NCI-H226 (cell line): ENCODE measurements around the gene PPFIA4.
"Not testable (repeated sequence)": the region's sequence is repeated elsewhere in the genome, so short reads cannot be mapped to it uniquely, and the experiment has no call there.

ENCODE experiments used
- DNase-seq: peaks from one replicate; pipeline ENCODE4 v3.0.0-alpha.2; 2015

Gene PPFIA4

DNA sequence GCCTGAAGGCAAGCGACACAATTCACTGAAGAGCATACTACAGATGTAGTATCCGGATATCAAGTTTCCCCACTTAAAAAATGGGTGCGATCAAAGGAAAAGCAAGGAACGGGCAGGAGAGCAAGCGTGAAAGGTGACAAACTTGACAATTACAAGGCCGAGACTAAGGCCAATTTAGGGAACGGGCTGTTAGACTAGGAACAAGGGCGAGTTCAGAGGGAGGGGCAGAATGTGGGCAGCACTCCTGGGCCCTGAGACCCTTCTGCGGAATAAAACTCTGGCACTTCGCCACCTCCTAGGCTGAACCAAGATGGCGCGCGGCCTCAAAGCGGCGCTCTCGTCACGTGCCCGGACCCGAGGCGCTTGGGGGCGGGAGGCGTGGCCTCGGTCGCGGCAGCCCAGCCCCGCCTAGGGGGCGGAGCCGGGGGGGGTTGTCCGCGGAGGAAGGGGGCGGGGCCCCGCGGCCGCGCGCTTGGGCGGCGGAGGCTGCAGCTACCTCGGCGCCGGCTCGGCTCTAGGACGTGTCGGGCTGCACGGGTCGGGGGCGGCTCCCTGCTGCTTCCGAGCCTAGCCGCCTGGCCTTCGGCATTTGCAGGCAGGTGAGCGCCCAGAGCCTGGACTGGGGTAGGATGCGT lies at the start of gene PPFIA4:
Gene PPFIA4 (plus strand): TSS at position 461 of the 635 bp plus-strand sequence. CDS start 12,518 bp downstream, outside the sequence.
- DNase-seq, result peak; percentile 65

GRCh38 chr1:202976633-202977032 lies 49.7 kb upstream of the PPFIA4 start:
- DNase-seq, result no peak

- no peak for DNase-seq
Measured at GRCh38 chr1:202979459-202979858, 46.8 kb upstream of the PPFIA4 start.

GRCh38 chr1:202981939-202982338 lies 44.4 kb upstream of the PPFIA4 start:
- DNase-seq, result no peak

- DNase-seq, result no peak
Measured at GRCh38 chr1:202982715-202983430, 43.4 kb upstream of the PPFIA4 start.

GRCh38 chr1:202986120-202986519 lies 40.2 kb upstream of the PPFIA4 start:
- DNase-seq, result not testable (repeated sequence)

- no peak for DNase-seq
Measured at GRCh38 chr1:202987255-202987654, 39.0 kb upstream of the PPFIA4 start.

DNA sequence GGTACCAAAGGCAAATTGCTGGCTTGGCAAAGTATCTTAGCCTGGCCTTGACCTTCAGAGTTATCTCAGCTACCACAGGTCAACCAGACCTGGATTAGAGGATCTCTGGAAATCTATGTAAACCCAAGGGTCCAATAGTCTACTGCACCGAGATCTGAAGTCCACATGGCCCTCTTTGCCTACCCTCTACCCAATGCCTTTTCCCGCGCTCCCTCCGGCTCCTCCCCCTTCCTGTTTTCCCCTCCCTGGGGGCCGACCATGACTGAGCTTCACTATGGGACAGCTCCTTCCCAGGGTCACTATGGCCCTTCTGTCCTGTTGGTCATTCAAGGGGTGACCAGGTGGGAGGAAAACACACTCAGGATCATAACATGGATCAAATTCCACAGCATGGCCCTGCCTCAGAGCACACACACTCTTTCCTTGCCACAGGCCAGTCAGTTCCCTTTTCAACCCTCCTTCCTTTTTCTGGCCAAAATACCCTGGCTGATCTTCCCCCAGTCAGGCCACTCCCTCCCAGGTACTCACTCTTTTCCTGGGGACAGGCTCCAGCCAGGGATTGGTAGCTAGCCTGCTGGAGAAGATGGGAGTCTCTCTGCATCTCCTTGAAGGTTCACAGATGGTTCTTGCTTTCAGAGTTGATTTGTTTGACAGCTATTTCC lies 38.2 kb upstream of the PPFIA4 start:
- DNase-seq, result no peak

GRCh38 chr1:202989879-202990278 lies 36.4 kb upstream of the PPFIA4 start:
- DNase-seq, result no peak

DNA sequence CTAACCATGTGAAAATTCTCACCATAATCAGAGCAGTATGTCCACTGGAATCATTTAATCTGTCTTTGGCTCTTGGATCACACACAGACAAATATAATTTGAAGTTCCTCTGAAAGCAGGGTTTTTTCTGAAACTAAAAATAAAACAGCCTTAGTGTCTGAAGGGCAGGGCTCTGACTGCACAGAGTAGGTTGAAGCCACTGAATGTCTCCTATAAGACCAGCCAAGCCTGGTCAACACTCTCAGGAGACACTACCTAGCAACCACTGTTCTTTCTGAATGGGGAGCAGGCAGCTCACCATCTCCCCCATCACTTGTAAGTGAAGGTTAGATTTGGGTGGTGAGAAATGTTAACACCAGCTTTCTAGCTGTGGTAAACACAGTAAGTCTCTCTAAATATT lies 35.2 kb upstream of the PPFIA4 start:
- DNase-seq, result no peak

- DNase-seq, result no peak
Measured at GRCh38 chr1:202994756-202995155, 31.5 kb upstream of the PPFIA4 start.

GRCh38 chr1:202998836-202999750 lies 27.2 kb upstream of the PPFIA4 start:
- peak; percentile 24 for DNase-seq

DNA sequence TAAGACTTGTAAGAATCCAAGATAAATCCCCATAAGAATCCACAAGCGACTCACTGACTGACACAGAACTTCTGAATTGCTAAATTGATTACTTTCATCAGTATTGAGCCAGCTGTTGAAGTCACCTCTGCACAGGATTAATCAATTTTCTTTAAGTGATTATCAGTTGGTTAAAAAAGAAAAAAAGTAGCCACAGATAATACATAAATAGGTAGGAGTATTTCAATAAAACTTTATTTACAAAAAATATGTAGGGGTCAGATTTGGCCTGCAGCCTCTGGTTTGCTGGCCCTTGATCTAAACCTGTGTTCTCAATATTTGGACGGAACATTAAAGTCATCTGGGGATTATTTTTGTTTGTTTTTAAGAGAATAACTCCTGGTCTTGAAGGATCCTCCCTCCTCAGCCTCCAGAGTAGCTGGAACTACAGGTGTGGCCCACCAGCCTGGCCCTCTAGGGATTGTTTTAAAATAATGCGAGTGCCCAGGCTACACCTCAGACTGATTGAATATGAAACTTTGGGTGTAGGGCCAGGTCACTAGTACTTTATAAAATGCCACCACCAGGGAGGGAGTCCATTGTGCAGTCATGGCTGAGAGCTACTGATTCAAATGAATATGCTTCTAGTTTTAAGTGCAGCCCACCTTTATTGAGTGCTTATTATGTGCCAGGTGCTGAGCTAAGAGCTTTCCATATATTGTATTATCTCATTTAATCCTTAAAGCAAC lies 25.9 kb upstream of the PPFIA4 start:
- DNase-seq, result no peak

GRCh38 chr1:203001986-203002385 lies 24.3 kb upstream of the PPFIA4 start:
- DNase-seq, result no peak

- DNase-seq, result no peak
Measured at GRCh38 chr1:203002951-203003350, 23.3 kb upstream of the PPFIA4 start.

GRCh38 chr1:203005395-203006142 lies 20.7 kb upstream of the PPFIA4 start:
- DNase-seq, result not testable (repeated sequence)

- peak; percentile 96 for DNase-seq
Measured at GRCh38 chr1:203006948-203007871, 19.1 kb upstream of the PPFIA4 start, which contains the start of gene TMEM183A. Gene TMEM183A, plus strand, starts transcription at chr1:203007374. Its CDS starts 92 bp downstream, at chr1:203007466.

- no peak for DNase-seq
Measured at GRCh38 chr1:203009185-203009584, 17.1 kb upstream of the PPFIA4 start.

GRCh38 chr1:203011582-203011981 lies 14.7 kb upstream of the PPFIA4 start:
- no peak for DNase-seq

- DNase-seq, result no peak
Measured at GRCh38 chr1:203017061-203017460, 9.2 kb upstream of the PPFIA4 start.
